ENCODE data around the gene ACVRL1.
A peak's percentile ranks its signal among the peaks of the same experiment; 100 is the strongest.

Gene ACVRL1

DNA sequence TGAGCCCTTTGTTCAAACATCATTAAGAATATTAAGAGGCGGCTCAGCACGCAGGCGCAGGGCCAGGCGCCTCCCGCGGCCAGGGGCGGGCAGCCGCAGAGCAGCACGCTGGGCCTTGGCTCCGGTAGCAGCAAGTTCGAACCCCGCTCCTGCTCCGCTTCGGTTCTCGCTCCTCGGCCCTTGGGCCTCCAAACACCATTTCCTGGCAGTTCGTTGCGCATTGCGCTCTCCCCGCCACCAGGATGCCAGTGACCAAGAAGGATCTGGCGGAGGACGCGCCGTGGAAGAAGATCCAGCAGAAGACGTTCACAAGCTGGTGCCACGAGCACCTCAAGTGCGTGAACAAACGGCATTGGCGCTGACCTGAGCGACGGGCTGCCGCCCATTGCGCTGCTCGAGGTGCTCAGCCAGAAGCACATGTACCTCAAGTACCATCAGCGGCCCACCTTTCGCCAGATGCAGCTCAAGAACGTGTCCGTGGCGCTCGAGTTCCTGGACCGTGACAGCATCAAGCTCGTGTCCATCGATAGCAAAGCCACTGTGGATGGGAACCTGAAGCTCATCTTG, 6.9 kb upstream of the ACVRL1 start:
- DNase-seq, result no peak

DNA sequence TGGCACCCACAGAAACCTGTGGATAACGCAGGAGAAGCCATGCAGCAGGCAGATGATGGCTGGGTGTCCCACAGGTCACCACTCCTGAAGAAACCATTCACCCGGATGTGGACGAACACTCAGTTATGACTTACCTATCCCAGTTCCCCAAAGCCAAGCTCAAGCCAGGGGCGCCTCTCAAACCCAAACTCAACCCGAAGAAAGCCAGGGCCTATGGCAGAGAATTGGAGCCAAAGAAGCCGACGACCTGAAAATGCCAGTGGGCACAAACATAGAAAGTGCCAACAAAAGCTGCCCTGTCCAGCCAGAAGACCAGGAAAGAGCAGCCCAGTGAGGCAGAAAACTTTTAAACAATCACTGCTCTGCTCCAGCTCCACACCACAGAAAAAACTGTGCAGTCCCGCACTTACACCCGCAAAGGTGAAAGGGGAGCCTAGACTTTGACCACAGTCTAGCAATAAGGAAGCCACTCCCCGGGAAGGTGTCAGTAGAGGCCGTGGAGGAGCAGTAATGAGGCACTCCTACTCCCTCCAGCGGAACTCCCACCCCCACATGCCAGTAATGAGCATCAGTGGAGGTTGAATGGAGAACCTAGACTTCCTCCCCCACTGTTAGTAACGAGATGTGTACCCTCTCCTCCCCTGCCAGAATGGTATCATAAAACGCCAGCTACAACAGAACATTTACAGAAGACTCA, 6.0 kb upstream of the ACVRL1 start:
- DNase-seq, result no peak

DNA sequence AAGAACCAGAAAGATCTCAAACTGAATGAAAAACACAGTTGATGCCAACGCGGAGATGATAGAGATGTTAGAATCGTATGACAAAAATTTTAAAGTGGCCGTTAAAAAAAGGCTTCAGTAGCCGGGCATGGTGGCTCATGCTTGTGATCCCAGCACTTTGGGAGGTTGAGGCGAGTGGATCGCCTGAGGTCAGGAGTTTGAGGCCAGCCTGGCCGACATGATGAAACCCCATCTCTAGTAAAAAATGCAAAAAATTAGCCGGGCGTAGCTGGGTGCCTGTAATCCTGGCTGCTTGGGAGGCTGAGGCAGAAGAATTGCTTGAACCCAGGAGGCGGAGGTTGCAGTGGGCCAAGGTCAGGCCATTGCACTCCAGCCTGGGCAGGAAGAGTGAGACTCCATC, 5.4 kb upstream of the ACVRL1 start:
- no peak for DNase-seq

DNA sequence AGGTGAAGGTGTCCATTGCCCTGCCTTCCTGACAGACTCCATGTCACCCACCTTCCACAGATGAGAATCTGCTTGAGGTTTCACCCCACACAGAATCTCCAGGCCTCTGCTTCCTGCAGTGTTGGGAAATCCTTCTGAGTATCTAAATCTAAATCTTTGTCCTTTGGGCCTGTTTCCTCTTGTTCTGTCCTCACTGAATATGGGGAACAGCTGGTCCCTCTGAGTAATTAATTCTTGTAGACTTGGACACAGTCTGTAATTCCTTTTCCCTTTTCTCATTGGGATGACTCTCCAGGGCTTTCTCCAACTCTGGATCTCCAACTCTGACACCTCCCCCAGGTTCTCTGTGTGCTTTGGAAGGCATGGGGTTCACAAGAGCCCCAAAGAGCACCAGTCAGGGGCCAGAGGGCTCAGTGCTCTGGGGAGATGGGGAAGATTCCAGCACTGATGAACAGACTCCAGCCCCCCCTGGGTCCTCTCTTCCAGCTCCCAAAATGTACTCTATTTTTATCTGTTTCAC, 2.3 kb upstream of the ACVRL1 start:
- DNase-seq, result no peak

DNA sequence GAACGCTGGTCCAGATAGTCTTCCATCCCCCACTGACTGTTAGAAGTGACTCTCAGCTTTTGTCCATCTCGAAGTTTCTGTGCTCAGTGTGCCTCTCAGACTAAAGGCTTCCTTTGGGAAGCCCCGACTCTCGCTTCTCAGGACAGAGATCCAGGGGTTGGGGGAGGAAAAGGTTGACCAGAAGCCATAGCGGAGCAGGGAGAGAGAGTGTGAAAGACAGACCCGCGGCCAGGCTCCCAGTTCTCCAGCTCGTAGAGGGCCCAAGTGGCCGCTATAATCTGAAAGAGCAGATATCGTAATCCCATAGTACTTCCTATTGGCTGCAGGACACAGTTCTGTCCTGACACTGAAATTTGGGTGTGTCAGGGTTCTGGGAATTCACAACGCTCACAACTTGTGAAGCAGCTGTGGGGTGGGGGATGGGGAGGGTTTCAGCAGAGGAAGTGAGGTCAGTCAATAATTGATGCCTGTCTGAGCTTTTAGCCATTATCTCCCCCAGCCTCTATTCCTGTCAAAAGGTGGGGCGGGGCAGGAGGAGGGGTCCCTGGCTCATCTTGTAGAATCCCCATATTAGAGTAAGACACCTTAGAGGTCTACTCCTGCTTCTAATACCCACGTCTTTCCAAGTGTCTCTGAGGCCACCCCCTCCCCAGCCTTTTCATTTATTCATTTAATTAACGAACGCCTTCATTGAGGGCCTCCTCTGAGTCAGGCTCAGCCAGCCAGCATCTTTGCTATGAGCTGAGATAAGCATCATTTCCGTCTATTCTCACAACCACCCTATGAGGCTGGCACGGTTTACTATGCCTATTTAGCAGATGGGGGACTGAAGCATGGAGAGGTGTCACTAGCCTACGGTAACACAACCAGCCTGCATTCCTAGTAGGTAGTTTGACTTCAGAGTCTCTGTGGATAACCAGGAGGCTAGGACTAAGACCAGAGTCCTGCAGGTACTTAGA, 1.6 kb upstream of the ACVRL1 start:
- no peak for DNase-seq

DNA sequence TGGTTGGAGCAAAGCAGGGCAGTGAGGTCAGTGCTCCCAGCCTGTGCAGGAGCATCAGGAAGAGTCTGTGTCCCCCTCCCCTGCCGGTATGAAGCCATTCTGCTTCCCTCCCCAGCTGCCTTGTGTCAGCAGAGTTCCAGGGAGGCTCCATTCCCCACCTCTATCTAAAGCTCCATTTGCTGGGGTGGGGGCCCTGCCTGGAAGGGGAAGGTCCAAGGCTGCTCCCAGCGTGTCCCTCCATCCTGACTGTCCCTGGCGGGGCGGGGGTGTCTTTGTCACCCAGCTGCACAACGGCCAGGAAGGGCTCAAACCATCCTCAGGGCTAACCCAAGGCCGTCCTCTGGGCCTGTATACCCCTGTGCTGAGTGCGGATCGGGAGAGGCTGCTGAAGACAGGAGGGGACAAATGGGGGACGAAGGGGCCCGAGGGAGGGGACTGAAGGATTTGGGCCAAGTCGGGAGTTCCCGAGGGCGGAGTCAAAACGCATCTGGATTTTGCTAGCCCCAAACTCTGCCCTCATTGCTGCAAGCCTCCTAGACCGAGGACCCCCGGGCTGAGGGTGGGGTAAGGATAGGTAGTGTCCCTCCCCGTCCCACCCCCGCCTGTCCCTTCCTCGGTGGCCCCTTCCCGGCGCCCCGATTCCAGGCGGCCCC, 748 bp upstream of the ACVRL1 start:
- DNase-seq, result no peak

DNA sequence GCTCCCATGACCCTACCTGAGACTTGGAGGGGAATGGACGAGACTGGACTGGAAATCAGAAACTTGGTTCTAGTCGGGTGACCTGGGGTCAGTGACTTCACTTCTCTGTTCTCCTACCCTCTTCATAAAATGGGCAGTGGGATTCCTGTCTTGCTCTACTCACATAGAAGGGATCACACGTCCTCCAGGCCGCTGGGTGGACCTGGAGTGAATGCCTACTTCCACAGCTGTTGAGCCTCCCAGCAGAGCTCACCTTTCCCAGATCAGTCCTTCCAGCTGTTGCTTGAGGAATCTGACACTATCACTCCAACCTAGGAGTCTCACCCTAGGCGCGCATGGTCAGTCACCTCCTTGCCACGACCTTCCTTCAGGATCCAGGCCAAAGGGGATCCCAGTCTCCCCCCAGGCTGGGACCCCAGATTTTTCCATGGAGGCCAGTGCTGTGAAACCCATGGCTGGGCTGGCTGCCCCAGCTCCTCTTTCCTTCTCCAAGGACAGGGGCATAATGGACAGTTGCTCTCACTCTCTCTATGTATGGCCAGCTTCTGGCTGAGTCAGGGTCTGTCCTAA, 637 bp downstream of the ACVRL1 start:
- no peak for DNase-seq

DNA sequence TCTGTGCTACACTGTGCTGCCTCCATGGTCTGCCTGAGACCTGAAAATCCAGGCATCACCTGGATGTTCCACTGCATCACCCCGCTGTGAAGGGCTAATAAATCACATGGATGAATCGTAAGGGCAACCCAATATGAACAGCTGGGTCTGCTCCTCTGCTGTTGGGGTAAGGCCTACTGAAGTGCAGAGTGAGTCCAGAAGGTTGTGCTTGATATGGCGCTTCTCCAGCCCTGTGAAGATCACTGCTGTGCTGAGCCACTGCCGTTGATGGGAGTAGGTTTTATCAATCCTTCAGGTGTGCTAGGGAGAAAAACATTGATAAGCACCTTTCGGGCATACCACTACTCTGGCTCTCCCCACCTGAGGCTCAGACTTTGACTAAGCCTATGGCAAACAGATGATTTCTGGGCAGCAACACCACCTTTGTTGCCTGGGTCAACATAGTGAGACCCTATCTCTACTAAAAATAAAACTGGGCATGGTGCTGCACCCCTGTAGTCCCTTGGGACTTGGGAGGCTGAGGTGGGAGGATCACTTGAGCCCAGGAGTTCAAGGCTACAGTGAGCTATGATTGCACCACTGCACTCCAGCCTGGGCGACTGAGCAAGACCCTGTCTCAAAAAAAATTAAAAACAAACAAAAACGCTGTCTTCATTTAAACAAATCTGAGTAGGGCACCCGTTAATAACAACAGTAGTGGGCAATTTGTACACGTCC, 1.7 kb downstream of the ACVRL1 start:
- no peak for DNase-seq

DNA sequence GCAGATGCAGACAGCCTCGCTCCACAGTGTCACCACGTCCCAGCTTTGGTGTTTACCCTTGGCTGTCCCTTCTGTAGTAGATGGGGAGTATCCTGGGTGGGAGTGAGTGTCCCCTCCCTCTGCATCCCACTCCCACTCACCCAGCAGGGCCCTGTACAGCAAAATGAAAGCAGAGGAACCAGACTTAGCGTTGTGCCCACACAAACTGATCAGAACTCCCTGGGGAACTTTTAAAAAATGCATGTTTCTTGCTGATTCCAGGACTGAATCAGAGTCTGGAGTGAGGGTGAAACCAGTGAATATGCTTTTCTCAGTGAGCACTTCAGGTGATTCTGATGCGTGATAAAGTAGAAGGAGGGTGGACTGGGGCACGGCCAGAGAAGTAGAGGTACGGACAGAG, 2.9 kb downstream of the ACVRL1 start:
- DNase-seq, result no peak

DNA sequence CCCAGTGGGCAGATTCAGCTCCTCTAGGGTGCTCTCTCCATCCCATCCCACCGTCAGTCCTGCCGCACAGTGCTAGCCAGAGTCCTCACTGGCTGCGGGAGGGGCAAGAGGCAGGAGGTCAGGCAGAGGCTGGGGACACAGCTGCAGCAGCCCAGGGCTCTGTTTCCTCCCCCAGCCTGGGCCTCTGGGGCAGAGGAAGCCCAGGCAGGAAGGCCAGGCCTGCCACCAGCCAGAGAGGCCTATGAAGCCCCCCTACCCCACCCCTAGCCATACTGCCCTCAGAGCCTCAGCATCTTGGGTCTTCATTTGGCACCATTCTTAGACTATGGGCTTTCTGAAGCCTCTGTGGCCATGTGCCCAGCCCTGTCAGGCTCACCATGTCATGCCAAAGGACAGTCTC, 3.4 kb downstream of the ACVRL1 start:
- no peak for DNase-seq

DNA sequence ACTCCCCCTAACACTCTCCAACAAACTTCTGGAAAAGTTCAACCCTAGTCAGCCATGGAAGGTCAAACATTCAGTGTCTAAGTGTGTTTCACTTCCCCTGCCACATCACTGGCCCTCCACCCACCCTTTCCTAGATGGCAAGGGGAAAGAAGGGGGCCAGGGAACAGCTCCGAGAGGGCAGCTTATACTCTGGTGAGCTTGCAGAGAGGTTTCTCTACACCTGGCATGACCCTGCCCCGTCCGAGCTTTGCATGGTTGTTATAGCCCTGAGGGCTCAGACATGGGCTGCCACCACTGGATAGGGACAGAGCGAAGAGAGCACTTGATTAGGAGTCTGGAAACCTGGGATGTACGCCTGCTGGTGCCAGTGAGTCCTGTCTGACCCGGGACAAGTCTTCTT, 4.0 kb downstream of the ACVRL1 start:
- no peak for DNase-seq

DNA sequence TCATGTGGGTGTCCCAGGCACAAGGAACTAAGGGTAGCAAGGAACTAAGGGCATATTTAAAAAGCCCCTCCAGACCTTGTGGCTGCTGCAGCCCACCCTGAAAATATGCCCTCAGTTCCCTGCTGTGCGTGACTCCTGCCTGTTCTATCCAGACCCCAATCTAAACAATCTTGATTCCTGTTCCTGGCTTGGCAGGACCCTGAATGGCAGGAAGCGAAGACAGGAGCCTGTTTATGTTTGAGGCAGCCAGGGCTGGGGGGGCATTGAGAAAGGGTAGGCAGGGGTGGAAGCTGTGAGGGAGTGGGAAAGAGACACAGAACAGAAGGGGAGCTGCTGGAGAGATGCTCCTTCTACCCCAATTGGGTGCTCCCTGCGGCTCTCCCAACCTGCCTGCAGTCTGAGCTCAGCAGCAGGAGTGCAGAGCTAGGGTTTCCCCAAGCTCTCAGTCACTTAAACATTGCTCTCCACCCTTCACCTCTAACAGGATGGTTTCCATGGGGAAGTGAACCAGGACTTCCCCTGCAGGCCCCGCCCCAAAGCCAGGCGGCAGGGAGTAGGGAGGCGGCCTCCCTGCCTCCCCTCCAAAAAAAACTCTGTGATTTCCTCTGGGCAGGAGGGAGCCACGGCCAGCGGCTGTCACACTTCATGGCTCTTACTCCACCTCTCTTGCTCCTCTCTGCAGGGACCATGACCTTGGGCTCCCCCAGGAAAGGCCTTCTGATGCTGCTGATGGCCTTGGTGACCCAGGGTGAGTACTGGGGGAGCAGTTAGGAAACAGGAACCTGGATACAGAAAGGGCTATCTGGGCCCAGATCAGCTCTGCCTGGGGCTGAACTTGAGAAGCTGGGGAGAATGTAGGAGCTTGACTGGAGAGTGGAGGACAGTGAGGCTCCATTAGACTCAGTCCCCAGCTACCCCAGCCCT, 4.7 kb downstream of the ACVRL1 start:
- DNase-seq, result peak in 1 of 2 experiments; percentile 32

DNA sequence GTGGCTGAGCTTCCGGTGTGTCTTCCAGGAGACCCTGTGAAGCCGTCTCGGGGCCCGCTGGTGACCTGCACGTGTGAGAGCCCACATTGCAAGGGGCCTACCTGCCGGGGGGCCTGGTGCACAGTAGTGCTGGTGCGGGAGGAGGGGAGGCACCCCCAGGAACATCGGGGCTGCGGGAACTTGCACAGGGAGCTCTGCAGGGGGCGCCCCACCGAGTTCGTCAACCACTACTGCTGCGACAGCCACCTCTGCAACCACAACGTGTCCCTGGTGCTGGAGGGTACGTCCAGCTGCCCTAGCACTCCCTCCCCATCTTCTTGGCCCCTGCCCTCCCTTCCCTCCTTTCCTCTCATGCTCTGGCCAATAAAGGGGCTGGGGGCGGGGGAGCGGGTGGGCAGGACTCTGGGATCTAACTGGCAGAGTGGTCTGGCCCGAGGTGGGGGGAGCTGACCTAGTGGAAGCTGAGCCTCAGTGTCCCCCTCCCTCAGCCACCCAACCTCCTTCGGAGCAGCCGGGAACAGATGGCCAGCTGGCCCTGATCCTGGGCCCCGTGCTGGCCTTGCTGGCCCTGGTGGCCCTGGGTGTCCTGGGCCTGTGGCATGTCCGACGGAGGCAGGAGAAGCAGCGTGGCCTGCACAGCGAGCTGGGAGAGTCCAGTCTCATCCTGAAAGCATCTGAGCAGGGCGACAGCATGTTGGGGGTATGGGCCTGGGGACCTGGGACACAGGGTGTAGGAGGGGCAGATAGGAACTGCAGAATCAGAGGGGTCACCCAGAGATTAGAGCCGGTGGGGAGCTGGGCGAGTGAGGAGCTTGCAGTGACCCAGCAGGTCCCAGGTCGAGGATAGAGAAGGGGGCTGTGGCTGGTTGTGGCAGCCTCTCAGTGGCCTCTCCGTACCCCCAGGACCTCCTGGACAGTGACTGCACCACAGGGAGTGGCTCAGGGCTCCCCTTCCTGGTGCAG, 6.0 kb downstream of the ACVRL1 start:
- no peak for DNase-seq

DNA sequence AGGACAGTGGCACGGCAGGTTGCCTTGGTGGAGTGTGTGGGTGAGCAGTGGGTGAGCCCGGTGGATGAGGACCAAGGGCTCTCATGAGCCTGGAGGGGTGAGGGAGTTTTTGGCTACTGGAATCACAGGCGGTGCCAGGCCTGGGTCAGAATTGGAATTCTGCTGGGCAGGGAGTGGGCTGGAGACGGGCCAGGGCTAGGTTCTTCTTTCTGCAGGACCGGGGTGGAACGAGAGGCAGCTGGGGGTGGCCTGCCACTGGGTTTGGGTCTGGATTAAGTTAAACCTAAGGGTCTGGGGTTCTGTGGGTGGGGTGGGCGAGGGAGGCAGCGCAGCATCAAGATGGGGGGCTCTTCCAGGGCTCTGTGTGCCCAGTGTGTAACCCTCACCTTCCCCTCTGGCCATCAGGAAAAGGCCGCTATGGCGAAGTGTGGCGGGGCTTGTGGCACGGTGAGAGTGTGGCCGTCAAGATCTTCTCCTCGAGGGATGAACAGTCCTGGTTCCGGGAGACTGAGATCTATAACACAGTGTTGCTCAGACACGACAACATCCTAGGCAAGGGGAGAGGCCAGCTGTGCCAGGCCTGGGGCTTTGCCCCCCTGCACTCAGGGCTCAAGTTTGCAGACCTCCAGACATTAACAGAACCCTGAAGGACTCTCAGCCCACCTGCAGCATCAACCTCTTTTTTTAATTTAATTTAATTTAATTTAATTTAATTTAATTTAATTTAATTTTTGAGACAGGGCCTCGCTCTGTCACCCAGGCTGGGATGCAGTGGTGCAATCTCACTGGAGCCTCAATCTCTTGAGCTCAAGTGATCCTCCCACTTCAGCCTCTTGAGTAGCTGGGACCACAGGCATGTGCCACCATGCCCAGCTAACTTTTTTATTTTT, 7.0 kb downstream of the ACVRL1 start:
- DNase-seq, result no peak

DNA sequence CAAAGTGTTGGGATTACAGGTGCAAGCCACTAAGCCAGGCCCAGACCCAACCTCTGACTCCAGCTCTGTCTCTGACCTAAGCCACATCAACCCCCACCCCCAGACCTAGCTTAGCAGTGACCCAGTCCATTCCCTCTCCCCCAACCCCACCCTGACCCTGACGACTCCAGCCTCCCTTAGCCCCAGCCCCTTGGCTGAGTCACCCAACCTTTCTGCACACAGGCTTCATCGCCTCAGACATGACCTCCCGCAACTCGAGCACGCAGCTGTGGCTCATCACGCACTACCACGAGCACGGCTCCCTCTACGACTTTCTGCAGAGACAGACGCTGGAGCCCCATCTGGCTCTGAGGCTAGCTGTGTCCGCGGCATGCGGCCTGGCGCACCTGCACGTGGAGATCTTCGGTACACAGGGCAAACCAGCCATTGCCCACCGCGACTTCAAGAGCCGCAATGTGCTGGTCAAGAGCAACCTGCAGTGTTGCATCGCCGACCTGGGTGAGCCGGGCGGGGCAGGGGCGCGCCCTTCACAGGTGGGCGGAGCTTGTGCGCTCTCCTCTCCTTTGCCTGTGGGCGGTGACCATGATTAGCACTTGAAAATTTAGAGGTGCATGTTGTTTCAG, 7.8 kb downstream of the ACVRL1 start:
- DNase-seq, result no peak

DNA sequence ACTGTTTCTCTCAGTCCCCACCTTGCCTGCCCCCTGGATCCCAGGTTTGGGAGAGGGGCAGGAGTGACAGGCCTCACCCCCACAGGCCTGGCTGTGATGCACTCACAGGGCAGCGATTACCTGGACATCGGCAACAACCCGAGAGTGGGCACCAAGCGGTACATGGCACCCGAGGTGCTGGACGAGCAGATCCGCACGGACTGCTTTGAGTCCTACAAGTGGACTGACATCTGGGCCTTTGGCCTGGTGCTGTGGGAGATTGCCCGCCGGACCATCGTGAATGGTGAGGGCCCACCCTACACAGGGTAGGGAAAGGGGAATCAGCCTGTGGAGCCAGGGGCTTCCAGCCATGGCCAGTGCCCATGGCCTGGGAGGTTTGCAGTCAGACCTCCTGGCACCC, 8.6 kb downstream of the ACVRL1 start:
- DNase-seq, result no peak

DNA sequence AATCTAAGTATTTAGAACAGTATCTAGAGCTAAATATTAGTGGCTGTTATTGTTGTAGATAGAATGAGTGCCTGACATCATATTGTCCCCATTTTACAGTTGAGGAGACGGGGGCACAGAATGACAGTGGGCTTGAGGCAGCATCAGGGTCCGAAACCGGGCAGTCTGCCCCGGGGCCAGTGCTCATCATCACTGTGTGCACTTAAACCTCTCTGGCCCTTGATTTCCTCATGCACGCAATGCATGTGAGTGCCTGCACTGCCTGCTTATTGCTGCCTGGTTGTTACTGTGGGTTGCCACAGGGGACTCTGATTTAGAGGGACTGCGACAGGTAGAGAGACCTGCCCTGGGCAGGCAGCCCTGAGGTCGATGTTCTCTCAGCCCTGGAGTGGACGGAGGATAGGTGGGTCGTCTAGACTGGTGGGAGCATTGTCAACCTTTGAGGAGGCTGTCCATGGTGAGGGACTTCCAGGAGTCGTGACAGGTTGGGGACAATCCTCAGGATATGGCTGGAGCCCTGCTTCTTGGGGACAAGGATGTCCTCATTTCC, 9.8 kb downstream of the ACVRL1 start:
- no peak for DNase-seq
